ENCODE results near the gene ROR2.

ROR2 gene

DNA sequence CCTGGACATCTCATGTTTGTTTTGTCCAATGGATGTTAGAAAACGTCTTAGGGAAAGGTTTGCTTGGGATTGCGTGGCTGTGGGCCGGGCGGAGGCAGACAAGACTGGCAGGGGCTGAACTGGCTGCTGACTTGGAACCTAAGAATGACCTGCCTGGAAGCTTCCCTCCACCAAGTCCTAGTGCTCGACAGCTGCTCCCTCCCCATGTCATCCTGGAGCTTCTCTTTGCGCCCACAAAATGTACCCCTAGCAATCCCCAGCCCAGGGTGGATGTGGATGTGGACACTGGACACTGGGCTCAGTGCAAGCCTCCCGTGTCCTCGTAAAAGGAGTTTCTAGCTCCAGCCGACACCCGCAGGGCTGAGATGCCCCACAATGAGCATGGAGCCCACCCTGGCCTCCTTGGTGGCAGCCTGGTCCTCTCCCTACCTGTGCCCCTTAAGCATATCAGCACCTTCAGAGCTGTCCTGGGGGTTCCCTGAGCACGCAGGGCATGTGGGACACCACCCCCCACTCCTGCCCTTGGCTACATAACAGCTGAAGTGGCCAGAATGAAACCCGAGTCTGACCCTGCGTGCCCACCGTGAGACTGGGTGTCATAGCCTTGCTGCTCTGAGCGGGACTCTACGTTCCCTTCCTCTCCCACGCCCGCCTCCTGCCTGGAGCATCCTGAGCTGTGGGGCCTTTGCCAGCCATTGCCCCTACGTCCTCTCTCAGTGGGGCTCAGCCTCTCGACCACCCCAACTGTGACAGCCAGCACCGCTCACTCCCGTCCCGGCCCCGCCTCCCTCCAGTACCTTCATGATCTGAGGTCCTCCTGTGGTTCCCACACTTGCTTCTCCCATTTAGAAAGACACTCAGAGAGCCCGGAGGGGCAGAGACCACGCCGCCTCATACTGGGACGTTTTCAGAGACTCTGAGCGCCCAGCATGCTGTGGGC, 180.8 kb downstream of the ROR2 start:
- no peak for DNase-seq

DNA sequence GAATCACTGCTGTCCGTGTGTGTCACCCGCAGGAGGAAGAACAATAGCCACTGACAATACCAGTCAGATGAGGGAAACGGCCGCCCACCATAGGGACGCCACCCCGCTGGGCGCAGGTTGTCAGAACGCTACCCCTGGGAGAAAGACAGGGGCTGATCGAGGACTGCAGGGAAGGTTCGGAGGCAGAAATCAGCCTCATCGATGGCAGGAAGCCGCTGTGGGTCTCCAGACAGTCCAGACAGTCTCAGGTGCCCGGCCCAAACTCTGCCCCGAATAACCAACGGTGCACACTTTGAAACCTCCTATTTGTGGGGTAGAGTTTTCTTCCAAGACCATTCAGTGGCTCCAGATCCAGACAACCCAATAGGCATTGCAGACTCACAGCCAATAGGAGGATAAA, 181.5 kb downstream of the ROR2 start:
- no peak for DNase-seq

DNA sequence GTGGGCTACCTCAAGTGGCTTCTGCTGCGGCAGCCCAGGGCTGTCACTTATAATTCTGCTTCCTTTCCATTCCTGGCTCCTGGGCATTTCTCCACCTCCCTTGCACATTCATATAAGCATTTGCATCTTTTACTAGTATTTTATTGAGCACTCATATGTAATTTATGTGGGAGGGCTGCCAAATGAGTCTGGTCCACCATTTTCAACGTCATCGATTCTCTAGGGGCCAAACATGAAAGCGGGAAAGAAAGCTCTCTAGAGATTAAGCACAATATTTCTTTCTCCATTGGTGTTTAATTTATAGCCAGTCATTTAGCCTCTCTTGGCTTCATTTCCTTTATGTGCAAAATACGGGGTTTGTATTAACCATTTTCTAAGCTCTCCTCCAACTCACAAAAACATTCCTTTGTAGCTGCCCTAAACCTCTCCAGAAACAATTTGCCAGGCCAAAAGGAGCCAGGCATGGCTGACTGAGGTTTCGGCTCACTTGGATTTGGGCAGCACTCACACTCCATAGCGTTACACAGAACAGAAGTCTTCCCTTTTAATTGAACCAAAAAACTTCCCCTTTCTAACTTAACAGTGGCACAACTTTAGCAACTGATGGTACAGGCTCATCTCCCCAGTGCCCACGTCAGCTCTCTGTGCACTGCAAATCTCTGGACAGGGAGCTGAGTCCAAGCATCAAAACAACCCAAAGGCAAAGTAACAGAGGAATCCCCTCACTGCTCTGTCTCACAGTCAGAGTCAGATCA, 183.5 kb downstream of the ROR2 start:
- no peak for DNase-seq

DNA sequence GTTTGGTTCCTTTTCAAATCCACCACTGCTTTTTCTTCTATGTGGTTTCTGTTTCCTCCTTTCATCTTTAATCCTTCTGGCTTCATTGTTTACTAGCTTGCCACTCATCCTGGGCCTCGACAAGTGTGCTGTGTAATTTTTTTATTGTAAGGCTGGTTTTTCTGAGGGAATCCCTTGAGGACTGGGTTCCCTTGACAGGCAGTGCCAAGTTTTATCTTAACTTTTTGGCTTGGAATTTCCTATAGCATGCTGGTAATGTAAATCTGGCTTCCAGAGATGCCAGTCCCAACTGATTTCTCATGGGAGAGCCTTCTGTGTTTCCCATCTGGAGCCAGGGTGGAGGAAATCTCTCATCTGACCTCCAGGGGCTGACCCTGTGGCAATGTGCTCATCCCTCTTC, 184.7 kb downstream of the ROR2 start:
- DNase-seq: no peak

DNA sequence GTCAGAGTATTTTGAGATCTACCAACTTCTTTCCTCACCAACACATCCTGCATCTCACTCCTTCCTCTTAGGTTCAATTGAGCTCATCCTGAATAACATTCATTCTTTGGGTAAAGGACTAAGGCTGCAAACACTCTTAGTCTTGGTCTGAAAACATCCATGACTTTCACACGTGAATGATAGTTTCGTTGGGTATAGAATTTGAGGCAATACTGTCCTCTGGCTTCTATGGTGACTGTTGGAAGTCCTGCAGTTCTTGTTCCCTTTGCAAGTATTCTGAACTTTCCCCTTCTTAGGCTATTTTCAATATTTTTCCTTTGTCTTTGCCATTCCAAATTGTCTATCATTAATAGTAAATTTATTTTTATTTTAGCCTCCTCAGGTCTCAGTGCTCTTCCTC, 185.4 kb downstream of the ROR2 start:
- DNase-seq: no peak

DNA sequence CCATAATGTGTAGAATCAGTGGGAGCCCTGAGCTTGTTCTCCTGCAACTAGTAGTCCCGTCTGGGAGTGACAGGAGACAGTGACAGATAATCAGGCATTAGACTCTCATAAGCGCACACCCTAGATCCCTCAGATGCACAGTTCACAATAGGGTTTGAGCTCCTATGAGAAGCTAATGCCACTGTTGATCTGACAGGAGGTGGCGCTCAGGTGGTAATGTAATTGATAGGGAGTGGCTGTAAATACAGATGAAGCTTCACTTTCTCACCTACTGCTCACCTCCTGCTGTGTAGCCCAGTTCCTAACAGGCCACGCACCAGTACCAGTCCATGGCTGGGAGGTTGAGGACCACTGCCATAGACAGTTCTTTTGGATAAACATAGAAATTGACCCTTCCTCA, 188.7 kb downstream of the ROR2 start:
- no peak for DNase-seq

DNA sequence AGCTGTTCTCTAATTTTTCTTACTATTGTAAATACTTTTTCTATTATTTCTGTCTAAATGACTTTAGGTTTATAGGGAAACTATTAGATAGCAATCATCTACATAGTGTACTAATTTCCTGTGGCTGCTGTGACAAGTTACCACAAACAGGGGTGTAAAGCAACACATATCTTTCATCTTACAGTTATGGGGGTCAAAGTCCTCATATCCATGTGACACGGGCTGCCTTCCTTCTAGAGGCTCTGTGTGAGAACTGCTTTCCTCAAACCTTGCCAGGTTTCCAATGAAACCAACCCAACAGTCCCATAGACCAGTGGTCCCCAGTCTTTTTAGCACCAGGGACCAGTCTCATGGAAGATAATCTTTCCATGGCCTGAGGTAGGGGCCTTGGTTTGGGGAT, 189.1 kb downstream of the ROR2 start:
- no peak for DNase-seq

DNA sequence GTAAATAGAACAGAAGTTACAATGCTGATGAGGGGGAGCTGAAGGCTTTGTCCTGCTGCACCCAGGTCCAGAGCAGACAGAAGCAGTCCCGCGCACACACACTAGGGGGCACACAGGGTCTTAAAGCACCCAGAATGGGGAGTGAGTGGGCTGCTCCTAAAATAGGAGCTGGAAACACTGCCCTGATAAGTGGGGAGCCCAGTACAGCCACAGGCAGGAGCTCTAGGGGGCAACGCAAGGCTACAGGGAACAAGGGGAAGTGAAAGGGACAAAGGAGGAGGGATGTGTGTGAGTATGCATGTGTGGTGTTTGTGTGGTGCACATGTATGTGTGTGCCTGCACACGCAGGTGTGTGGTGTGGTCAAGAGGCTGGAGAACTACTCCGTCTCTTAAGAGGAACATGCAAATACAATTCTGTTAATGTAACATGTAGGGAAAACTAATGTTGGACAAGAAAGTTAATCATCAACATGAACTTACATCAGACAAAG, 191.5 kb downstream of the ROR2 start:
- DNase-seq: no peak

DNA sequence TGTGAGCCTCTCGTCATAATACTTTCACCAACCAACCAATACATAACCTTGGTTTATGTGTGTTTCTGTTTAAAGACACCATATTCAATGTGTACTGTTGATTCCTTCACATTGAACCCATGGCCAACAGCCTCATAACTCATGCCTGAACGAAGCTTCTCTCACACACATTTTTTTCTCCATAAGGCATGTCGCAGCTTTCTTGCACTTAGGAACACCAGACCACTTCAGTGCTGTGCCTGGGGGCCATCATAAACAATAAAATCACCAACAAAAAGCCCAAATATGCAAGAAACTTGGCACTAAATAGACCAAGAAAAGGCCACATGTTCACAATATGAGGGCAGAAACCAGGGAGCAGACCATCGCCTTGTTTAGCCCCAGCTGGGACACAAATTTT, 192.2 kb downstream of the ROR2 start:
- DNase-seq: no peak

DNA sequence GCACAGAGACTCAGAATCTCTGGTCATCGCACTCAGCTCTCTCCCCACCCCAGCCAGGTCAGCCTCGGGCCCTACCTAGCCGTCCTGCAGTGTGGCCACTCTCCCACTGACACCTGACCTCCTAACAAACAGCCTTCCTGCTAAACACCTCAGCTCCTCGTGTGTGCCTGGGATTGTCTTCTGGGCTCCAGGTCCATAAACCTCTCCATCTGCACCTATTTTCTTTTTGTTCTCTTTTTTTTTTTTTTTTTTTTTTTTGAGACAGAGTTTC, 193.6 kb downstream of the ROR2 start:
- DNase-seq: no peak

DNA sequence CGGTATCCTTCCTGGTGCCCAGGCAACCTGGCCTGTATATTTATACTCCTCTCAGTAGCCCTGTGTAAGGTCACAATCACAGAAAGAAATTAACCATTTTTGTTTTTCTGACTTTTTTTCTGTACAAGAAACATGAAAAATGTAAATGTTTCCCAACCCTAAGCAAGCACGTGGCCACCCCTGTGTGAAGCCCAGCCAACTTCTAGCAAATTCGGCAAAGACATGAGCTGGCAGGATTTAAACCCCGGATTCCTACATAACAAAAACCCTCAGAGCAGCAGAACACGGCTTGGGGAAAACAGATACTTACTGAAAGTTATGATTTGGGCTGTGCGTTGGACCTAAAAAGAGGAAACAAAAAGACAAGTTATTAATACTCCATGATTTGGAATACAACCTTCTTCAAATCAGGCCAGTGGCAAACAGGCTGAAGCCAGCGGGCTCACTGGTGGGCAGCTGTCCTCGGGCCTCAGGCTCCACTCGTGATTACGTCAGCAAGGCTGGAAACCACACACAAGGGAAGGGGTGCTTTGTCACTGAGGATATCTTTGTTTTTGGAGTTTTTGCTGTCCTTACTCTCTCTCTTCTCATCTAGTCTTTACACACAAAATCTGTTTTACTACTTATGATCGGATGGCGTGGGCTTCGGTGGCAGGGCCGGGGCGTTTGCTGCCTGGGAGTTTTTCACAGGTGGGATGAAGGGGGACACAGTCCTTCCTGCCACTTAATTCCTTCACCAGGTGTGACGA, 194.1 kb downstream of the ROR2 start:
- DNase-seq: no peak

DNA sequence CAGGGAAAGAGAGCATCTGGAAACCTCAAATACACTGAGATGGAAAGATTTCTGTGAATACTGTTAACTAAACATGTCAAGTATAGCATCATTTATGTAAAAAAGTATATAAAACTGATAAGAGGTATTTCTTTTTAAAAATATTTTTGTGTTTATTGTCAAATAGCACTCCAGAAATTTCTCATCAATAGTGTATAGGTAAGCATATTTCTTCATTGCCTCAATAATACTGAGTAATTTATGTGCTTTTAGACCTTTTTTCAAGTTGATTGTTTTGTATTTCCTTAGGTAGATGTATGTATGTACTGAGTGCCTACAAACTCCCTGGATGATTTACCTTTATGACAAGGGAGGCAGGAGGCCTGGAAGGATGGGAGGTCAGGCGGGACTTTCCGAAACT, 196.3 kb downstream of the ROR2 start:
- no peak for DNase-seq

DNA sequence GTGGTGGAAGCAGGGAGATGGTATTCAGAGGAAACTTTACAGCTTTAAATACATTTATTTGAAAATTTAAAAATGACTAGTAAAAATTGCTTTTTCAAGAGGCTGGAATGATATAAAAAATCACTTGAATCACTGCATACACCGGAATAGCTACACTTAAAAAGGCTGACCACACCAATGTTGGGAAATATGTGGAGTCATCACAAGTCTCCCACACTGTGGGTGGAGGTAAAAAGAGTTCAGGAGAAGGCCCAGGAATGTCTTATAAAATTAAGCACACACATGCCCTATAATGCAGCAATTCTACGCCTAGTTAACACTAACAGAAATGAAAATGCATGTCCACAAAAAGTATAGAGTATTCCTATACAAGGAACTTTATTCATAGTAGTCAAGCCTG, 198.1 kb downstream of the ROR2 start:
- no peak for DNase-seq

DNA sequence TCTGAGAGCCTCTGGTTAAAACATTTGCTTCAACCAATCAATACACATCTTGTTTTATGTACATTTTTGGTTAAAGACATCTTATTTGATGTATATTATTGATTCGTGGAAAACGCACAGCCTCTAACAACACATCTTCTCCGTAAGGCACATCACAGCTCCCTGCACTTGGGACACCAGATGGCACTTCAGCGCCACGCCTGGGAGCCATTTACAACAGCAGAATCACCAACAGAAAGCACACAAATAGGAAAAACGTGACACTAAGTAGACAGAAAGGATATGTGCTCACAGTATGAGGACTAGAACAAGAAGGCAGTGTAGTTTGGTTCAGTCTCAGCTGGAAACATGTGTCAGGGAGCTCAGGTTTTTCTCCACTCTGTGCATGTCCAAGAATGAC, 199.7 kb downstream of the ROR2 start:
- DNase-seq: no peak

DNA sequence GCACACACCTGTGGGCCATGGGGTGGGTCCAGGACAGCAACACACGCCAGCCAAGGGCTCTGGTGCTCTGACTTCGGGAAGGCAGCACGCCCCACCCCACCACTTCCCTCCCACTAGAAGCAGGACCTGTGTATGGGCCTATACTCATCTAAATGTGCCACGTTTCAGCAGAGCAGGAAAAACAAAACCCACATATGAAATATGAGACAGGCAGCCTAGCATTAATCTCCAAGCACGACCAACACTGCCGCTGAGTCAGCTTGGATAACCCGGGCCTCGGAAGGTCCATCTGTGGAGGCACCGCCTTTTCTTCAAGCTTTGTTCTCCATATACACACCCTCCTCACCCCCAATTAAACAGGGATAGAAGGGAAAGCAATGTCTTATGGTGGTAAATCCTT, 203.1 kb downstream of the ROR2 start:
- no peak for DNase-seq

DNA sequence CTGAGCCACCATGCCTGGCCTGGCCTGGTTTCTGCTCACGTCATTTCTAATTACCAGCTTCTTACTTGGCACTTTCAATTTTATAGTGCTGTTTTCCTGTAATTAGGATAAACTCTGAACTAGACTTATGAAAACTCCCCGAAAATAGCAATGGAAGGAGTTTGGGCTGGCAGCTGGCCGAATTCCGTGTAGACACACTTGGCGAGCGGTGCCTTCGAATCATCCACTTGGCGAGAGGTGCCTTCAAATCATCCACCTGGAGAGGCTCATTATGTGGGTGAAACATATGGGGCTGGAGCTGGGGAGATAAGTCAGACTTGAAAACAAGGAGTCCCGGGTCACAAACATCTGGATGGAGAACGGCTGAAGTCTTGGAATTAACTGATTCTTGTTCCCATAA, 203.7 kb downstream of the ROR2 start:
- no peak for DNase-seq

DNA sequence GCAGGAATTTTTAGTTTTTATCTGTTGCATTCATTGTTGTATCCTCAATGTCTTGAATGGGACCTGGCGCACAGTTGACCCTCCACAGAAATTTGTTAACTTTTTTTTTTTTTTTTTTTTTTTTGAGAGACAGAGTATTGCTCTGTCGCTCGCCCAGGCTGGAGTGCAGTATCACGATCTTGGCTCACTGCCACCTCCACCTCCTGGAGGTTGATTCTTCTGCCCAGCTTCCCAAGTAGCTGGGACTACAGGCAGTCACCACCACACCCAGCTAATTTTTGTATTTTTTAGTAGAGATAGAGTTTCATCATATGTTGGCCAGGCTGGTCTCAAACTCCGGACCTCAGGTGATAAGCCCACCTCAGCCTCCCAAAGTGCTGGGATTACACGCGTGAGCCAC, 205.9 kb downstream of the ROR2 start:
- no peak for DNase-seq

DNA sequence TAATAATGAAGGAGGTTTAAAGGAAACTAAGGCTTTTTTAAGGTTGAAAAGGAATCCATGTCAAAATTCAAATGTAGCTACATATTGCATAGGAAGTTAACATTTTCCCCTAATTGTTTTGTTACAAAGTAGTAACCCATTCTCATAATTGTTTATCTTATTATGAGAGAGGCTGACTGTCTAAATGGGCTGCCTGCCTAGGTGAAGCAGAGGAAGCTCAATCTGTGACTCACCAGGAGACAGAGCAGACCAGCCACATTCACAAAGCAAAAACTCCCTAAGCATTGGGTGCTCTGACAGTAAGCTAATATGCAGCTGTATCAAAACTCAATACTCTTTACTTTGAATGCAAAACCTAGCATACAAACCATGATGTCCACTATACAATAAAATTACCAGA, 208.5 kb downstream of the ROR2 start:
- DNase-seq: no peak

DNA sequence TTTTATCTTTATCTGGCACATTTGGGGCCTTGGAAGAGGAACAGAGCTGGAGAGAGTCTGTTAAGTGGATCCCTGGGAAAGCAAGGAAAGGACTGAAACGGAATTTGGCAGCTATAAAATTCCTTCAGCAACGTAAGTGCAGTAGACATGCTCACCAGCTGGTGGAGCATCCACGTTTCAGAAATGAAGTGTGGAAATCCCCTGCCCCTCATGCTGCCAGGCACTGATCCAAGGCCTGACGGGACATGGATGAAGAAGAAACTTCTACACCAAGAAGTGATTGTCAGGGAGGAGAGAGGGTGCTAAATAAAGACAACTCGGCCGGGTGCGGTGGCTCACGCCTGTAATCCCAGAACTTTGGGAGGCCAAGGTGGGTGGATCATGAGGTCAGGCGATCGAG, 209.3 kb downstream of the ROR2 start:
- DNase-seq: no peak

DNA sequence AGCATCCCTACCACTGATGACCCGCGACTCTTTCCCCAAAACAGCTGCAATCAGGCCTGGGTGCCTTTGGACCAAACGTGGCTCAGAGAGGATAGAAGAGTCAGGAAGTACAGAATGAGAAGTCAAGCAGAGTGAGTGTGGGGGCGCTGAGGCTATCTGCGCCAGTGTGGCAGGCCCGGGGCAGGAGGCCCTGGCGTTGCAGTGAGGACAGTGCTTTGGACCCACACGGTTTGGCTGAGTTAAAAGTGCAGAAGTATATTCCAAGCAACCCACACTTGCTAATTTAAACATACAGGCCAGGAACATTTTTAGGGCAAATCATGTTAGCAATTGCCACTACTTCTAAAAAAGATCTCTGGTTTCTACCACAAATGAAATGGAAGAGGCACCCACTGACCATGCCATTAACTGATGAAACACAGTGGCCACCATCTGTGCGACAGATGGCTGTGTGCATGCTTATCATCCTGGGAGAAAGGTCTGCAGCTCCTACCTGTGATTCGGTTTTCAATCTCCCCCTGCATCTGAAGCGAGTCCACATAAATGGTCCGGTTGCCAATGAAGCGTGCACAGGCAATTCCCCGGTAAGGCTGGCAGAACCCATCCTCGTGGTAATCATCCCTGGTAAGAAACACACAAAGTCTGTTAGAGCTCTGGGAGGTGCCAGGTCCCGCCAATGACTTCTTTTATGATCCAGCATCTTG, 213.0 kb downstream of the ROR2 start:
- no peak for DNase-seq

DNA sequence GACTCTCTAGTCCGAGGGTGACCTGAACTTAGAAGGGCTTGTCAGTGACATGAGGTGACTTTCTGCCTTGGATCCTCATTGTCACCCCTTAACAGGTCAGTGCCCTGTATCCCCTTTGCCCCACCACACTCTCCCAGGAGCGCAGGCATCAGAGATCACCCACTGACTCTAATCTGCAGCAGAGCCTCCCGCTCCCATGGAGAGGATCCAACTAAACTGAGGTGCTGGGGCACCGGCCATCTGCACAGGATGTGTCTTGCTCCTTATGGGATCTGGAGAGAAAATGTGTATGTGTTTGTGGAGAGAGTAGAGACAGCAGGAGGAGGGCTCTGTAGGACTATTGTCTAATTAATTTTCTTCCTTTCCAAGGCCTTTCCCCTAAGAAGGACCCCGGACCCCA, 213.7 kb downstream of the ROR2 start:
- no peak for DNase-seq

DNA sequence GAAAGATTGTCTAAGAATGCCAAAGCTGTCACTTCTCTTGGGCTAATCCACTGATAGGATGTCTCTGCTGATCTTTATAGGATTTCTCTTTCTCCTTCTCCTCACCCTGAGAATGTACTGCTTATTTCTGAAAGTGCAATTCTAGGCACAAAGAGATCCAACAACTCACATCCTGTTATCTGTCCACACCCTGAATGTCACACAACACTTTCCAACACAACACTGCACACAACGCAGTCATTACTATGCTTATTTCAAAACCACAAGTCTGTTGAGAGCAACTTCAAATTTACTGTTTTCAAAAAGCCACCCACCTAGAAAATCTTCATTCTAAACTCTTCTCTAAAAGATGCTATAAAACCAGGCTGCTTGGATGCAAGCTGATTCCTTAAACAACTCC, 215.0 kb downstream of the ROR2 start:
- no peak for DNase-seq

DNA sequence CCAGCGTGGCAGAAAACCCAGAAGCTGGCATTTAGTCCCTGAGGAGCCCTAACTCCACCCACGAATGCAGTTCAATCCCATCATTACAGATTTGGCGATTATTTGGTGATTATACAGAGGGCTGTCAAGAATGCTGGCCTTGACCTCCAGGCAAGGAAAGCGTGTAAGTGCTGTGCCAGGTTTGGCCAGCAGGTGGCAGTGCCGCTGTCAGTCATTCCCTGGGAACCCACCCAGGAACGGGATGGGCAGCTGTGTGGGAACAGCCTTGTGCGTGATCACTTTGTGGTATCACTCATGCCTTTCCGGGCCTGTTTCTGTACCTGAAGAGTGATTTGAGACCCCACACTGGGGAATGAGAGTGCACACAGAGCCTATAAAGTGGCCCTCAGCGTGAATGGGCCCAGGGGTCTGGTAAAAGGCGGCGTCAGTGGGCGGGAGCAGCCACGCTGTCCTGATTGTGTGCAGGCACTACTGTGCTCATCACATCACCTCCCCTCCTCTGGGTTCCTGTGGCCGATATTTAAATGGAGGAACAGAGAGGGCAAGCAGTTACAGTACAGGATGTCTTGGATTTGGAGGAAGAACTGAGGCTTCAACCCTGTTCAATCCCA, 215.6 kb downstream of the ROR2 start:
- peak in 1 of 2 experiments; percentile 28 for DNase-seq
